Vagina (tissue), 2 donors: ENCODE data around the gene SNX1.

Experiments used
- POLR2A ChIP-seq, 2 donors: fragments of 450-650 bp; IDR thresholded peaks; one replicate each; pipeline ENCODE4 v1.6.1; 2017; ENCODE audit warnings: antibody characterized with exemption in 2 of 2, mild to moderate bottlenecking in 2 of 2, moderate library complexity in 2 of 2
- POLR2AphosphoS5 ChIP-seq, 2 donors: sonication (generic); formaldehyde crosslinking; IDR thresholded peaks; one replicate each; pipeline ENCODE4 v1.9.0; 2017; ENCODE audit warnings: antibody characterized with exemption in 2 of 2, mild to moderate bottlenecking in 2 of 2, low read depth in 1 of 2; ENCODE audit not compliant: insufficient read depth in 1 of 2
- TF ChIP-seq, protein P1 (sequence below), 3 experiments: fragments of 450-650 bp in 2 of 3; fragments of 200-600 bp in 1 of 3; sonication (generic) in 1 of 3; IDR thresholded peaks; one replicate each; pipeline ENCODE4 v1.5.1; 2017 to 2019; ENCODE audit warnings: antibody characterized with exemption in 3 of 3, mild to moderate bottlenecking in 2 of 3, moderate library complexity in 2 of 3

DNA sequence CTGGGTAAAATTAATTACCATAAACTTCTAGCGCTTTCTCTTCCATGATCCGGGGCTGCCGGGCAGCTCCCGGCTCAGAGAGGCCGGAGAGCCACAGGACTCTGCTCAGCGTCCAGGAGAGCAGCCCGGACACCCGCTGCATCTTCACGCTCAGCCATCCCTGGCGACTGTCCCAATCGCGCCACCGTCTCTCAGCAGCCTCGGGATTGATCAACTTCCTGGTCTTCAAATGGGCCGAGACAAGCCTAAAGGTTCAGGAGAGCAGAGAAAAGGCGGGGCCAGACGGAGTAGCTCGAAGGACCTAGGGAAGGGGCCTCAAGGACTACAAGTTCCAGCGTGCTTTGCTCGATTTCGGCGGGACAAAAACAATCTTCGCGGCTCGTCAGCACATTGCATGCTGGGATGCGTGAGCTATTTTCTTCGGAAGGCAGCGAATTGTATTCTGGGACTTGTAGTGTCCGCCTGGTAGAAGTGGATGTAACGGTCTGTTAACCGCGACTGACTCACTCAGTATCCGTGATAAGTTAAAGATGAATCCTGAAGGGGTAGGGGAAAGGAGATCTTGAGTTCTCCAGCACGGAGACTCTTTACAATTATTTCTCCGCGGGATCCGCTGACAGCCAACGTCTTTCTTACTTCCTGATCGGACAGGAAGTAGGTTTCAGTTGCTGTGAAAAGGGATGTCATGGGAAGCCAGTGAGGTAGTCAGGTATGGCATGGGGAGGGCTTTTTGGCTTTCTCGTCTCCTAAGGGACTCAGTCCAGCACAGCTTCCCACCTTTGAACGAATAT, 2.0 kb upstream of the SNX1 start, which contains the start of gene CIAO2A:
- TF ChIP-seq, protein P1, sequence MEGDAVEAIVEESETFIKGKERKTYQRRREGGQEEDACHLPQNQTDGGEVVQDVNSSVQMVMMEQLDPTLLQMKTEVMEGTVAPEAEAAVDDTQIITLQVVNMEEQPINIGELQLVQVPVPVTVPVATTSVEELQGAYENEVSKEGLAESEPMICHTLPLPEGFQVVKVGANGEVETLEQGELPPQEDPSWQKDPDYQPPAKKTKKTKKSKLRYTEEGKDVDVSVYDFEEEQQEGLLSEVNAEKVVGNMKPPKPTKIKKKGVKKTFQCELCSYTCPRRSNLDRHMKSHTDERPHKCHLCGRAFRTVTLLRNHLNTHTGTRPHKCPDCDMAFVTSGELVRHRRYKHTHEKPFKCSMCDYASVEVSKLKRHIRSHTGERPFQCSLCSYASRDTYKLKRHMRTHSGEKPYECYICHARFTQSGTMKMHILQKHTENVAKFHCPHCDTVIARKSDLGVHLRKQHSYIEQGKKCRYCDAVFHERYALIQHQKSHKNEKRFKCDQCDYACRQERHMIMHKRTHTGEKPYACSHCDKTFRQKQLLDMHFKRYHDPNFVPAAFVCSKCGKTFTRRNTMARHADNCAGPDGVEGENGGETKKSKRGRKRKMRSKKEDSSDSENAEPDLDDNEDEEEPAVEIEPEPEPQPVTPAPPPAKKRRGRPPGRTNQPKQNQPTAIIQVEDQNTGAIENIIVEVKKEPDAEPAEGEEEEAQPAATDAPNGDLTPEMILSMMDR (IDR thresholded peaks at IDR 0.05) = no peak
- peak; percentile 90 to 99 for TF ChIP-seq POLR2AphosphoS5 (IDR thresholded peaks at IDR 0.05; ENCODE audit: insufficient read depth in 1 of 2, low read depth in 1 of 2)
- peak in 1 of 2 donors; percentile 25 for TF ChIP-seq POLR2A (IDR thresholded peaks at IDR 0.05)
